ENCODE data around the gene RNF207.
A peak's percentile ranks its signal among the peaks of the same experiment; 100 is the strongest.

The RNF207 gene

GRCh38 chr1:6205849-6206519 lies at the start of gene RNF207:
Gene RNF207, plus strand, starts transcription at chr1:6206119. Its CDS starts 417 bp downstream, at chr1:6206536.
- DNase-seq (ENCODE audit: low read depth): peak; percentile 51

GRCh38 chr1:6157132-6157527 lies 48.8 kb upstream of the RNF207 start:
- DNase-seq (ENCODE audit: low read depth): no peak

GRCh38 chr1:6157528-6158174 lies 48.3 kb upstream of the RNF207 start:
- no peak for DNase-seq (ENCODE audit: low read depth)

GRCh38 chr1:6158181-6158580 lies 47.7 kb upstream of the RNF207 start:
- no peak for DNase-seq (ENCODE audit: low read depth)

- no peak for DNase-seq (ENCODE audit: low read depth)
Observed at GRCh38 chr1:6162341-6162740, 43.6 kb upstream of the RNF207 start.

- no peak for DNase-seq (ENCODE audit: low read depth)
Observed at GRCh38 chr1:6162773-6163172, 43.1 kb upstream of the RNF207 start.

GRCh38 chr1:6163191-6163972 lies 42.5 kb upstream of the RNF207 start:
- DNase-seq (ENCODE audit: low read depth): no peak

- DNase-seq (ENCODE audit: low read depth): no peak
Observed at GRCh38 chr1:6163973-6164617, 41.8 kb upstream of the RNF207 start.

GRCh38 chr1:6165027-6165426 lies 40.9 kb upstream of the RNF207 start:
- no peak for DNase-seq (ENCODE audit: low read depth)

- no peak for DNase-seq (ENCODE audit: low read depth)
Observed at GRCh38 chr1:6165441-6165985, 40.4 kb upstream of the RNF207 start.

- no peak for DNase-seq (ENCODE audit: low read depth)
Observed at GRCh38 chr1:6166221-6166620, 39.7 kb upstream of the RNF207 start.

GRCh38 chr1:6166655-6167390 lies 39.1 kb upstream of the RNF207 start:
- DNase-seq (ENCODE audit: low read depth): no peak

GRCh38 chr1:6167391-6168303 lies 38.3 kb upstream of the RNF207 start:
- DNase-seq (ENCODE audit: low read depth): no peak

GRCh38 chr1:6168947-6169586 lies 36.9 kb upstream of the RNF207 start:
- DNase-seq (ENCODE audit: low read depth): no peak

- DNase-seq (ENCODE audit: low read depth): no peak
Observed at GRCh38 chr1:6170116-6170741, 35.7 kb upstream of the RNF207 start.

GRCh38 chr1:6170742-6171201 lies 35.1 kb upstream of the RNF207 start:
- DNase-seq (ENCODE audit: low read depth): no peak

- no peak for DNase-seq (ENCODE audit: low read depth)
Observed at GRCh38 chr1:6171548-6172124, 34.3 kb upstream of the RNF207 start.

GRCh38 chr1:6172549-6172948 lies 33.4 kb upstream of the RNF207 start:
- no peak for DNase-seq (ENCODE audit: low read depth)
